Gastroesophageal sphincter (tissue), 3 donors: ENCODE data around the gene PTF1A.

Source experiments
- EP300 ChIP-seq: sonication (generic); formaldehyde crosslinking; IDR thresholded peaks from one replicate; pipeline ENCODE4 v1.6.1; 2017; ENCODE audit warnings: antibody characterized with exemption, mild to moderate bottlenecking
- POLR2A ChIP-seq, 2 donors: fragments of 450-650 bp; IDR thresholded peaks; one replicate each; pipeline ENCODE4 v1.6.1; 2017; ENCODE audit warnings: antibody characterized with exemption in 2 of 2, mild to moderate bottlenecking in 2 of 2, moderate library complexity in 1 of 2
- POLR2AphosphoS5 ChIP-seq: sonication (generic); formaldehyde crosslinking; IDR thresholded peaks from one replicate; pipeline ENCODE4 v1.6.1; 2017; ENCODE audit warnings: antibody characterized with exemption
- TF ChIP-seq, protein P1 (sequence below), 4 experiments: fragments of 200-600 bp in 2 of 4; fragments of 450-650 bp in 2 of 4; sonication (generic) in 1 of 4; IDR thresholded peaks; one replicate each; pipeline ENCODE4 v1.5.1; 2017 to 2019; ENCODE audit warnings: antibody characterized with exemption in 4 of 4, mild to moderate bottlenecking in 2 of 4, moderate library complexity in 2 of 4

DNA sequence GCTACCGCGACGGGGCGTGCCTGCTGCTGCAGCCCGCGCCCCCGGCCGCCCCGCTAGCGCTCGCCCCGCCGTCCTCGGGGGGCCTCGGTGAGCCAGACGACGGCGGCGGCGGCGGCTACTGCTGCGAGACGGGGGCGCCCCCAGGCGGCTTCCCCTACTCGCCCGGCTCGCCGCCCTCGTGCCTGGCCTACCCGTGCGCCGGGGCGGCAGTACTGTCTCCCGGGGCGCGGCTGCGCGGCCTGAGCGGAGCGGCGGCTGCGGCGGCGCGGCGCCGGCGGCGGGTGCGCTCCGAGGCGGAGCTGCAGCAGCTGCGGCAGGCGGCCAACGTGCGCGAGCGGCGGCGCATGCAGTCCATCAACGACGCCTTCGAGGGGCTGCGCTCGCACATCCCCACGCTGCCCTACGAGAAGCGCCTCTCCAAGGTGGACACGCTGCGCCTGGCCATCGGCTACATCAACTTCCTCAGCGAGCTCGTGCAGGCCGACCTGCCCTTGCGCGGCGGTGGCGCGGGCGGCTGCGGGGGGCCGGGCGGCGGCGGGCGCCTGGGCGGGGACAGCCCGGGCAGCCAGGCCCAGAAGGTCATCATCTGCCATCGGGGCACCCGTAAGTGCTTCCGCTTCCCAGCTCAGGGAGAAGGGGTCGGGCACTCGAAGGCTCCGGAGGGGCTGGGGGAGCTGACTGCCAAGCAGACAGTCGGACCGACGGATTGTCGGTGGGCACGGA, 761 bp downstream of the PTF1A start:
- TF ChIP-seq POLR2A (IDR thresholded peaks at IDR 0.05) (no peak), POLR2AphosphoS5 (no peak), EP300 (no peak)
- TF ChIP-seq, protein P1, sequence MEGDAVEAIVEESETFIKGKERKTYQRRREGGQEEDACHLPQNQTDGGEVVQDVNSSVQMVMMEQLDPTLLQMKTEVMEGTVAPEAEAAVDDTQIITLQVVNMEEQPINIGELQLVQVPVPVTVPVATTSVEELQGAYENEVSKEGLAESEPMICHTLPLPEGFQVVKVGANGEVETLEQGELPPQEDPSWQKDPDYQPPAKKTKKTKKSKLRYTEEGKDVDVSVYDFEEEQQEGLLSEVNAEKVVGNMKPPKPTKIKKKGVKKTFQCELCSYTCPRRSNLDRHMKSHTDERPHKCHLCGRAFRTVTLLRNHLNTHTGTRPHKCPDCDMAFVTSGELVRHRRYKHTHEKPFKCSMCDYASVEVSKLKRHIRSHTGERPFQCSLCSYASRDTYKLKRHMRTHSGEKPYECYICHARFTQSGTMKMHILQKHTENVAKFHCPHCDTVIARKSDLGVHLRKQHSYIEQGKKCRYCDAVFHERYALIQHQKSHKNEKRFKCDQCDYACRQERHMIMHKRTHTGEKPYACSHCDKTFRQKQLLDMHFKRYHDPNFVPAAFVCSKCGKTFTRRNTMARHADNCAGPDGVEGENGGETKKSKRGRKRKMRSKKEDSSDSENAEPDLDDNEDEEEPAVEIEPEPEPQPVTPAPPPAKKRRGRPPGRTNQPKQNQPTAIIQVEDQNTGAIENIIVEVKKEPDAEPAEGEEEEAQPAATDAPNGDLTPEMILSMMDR (IDR thresholded peaks at IDR 0.05): no peak
